GM12892 (cell line): Measurements from ENCODE around the gene KLHL26.

Experiments
- DNase-seq: peaks from one replicate; pipeline ENCODE4 v3.0.0; 2011; ENCODE audit not compliant: insufficient read length
- FAIRE-seq: peaks from 2 replicates; lab custom pipeline; 2011; peaks lifted over from hg19 to GRCh38; lab: Jason Lieb, UNC
- POLR2A ChIP-seq: IDR thresholded peaks from 2 replicates; pipeline ENCODE4 v1.6.1; 2011; ENCODE audit warnings: low read depth, low read length, control low read depth
- POLR2AphosphoS5 ChIP-seq: IDR thresholded peaks from 2 replicates; pipeline ENCODE4 v1.6.1; 2011; ENCODE audit warnings: low read depth, low read length, control low read depth
- TAF1 ChIP-seq: IDR thresholded peaks from 2 replicates; pipeline ENCODE4 v1.6.1; 2011; ENCODE audit warnings: low read depth, mild to moderate bottlenecking, control low read depth, low read length, borderline replicate concordance

The KLHL26 gene

GRCh38 chr19:18605196-18605545, 31.7 kb upstream of the KLHL26 start:
- DNase-seq (no peak), FAIRE-seq (no peak)
- TF ChIP-seq POLR2A, result no peak
- TF ChIP-seq TAF1, result no peak

- FAIRE-seq (no peak), DNase-seq (no peak)
- TF ChIP-seq POLR2AphosphoS5, result no peak
- TF ChIP-seq TAF1, result no peak
- no peak for TF ChIP-seq POLR2A
Measured at GRCh38 chr19:18605546-18606280, 31.1 kb upstream of the KLHL26 start.

DNA sequence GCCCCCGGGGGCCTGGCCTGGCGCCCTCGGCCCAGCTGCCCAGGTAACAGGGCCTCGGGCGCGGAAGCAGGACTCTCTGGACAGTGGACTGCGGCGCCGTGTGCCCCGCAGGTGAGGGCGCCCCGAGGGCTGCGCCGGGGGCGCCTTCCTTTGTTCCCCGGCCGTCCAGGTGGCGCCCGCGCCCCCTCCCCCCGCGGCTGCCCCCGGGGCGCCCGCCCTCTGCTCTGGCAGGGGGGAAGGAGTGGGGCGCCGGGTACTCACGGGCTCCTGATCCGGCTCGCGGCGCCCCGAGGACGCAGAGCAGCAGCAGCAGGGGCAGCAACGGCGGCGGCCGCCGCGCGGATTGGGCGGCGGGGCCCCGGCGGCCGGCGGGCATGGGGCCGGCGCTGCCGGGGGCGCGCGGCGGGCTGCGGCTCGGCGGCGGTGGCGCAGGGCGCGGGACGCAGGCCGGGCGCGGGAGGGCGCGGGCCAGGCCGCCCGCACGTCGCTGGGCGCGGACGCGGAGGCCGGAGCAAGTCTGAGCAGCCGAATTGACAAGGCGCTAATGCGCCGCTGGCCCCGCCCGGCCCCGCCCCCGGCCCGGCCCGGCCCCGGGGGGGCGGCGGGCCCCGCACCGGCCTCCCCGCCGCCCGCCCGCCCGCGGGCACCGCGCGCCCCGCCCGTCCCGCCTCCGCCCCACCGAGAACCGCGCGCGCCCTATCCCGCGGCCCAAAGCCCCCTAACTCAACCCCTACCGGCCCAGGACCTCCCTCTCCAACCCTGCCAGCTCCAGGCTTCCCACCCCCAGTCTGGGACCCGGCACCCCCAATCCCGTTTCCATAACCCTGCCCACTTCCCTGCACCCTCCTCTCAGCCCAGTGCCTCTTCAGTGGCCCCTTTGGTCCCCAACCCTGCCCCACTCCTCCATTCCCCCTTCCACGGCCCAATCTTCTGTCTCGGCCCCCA, 30.3 kb upstream of the KLHL26 start, which contains the start of gene CRLF1:
Gene CRLF1 (minus strand): TSS at position 519 of the 945 bp plus-strand sequence. CDS start 143 bp downstream, at position 376.
- no peak for DNase-seq
- TF ChIP-seq TAF1, result no peak
- TF ChIP-seq POLR2AphosphoS5, result no peak
- TF ChIP-seq POLR2A, result no peak
- FAIRE-seq, result no peak

GRCh38 chr19:18607226-18608101, 29.4 kb upstream of the KLHL26 start:
- no peak for TF ChIP-seq POLR2A
- TF ChIP-seq TAF1, result no peak
- TF ChIP-seq POLR2AphosphoS5, result no peak
- DNase-seq, result no peak
- FAIRE-seq, result no peak

DNA sequence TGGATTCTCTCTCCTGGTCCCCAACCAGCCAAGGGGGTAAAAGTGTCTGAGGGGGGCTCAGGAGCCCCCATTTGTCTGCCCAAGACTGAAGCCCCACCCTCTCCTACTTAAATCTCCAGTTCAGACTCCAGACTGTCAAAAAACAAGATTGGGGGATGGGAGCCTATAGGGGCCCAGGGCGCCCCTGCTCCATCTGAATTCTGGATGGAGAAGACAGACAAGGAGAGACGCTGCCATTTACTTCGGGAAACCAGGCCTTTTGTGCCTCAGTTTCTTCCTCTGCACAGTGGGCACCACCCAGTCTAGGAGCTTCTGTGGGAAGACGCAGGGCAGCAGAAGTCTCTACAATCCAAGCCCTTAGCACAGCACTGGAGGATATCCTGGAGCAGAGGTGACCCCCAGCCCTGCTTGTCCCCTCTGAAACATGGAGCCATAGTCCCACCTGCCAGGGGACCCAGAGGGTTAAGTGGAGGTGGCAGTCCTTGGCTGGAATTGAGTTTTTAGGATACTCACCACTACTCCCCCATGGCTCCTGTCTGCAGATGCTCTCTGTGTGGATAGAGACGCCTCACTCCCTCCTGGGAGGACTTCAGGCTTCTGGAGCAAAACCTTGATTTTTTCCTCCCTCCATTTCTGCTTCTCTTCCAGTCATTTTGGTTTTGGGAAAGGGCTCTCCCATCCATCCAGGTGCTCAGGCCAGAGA, 28.6 kb upstream of the KLHL26 start:
- FAIRE-seq, result no peak
- no peak for DNase-seq
- no peak for TF ChIP-seq POLR2AphosphoS5
- no peak for TF ChIP-seq TAF1

- no peak for DNase-seq
- no peak for TF ChIP-seq POLR2AphosphoS5
- TF ChIP-seq TAF1, result no peak
- TF ChIP-seq POLR2A, result no peak
- FAIRE-seq, result no peak
Measured at GRCh38 chr19:18608805-18609716, 27.8 kb upstream of the KLHL26 start.

GRCh38 chr19:18609717-18610051, 27.1 kb upstream of the KLHL26 start:
- TF ChIP-seq POLR2AphosphoS5 (no peak), POLR2A (no peak), TAF1 (no peak)
- FAIRE-seq, result no peak

DNA sequence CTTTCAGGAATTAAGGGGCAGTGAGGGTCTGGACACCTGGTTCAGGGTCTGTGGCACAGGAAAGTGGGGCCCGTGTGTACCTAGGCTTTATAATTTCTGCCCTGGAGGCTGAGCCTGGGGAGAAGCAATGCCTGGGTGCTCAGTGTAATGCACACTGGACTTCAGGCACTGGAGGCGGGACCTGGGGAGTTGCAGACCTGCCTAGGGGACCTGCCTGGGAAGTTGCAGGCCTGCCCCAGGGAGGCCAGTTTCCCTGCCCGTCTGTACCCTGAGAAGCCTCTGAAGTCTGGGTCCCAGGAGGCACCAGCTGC, 26.6 kb upstream of the KLHL26 start:
- no peak for FAIRE-seq
- TF ChIP-seq TAF1 (no peak), POLR2A (no peak), POLR2AphosphoS5 (no peak)

More at GRCh38 chr19:18609717-18610051, 27.1 kb upstream of the KLHL26 start:
- DNase-seq, result no peak

GRCh38 chr19:18610556-18611326, 26.1 kb upstream of the KLHL26 start:
- FAIRE-seq (no peak), DNase-seq (no peak)
- no peak for TF ChIP-seq POLR2AphosphoS5
- TF ChIP-seq POLR2A, result no peak
- no peak for TF ChIP-seq TAF1

More for the DNA sequence above, 26.6 kb upstream of the KLHL26 start:
- DNase-seq, result no peak
